Measurements from ENCODE around the gene UBA6. TPM values are rescaled to one million over a fixed set of nuclear protein-coding genes. Genes with fewer than 3 reads are reported as not detected.

UBA6 gene
- total and polyA plus RNA-seq, 2 of the 4 experiments (the other 2 are of a cell fraction): 29.2 to 268 TPM

DNA sequence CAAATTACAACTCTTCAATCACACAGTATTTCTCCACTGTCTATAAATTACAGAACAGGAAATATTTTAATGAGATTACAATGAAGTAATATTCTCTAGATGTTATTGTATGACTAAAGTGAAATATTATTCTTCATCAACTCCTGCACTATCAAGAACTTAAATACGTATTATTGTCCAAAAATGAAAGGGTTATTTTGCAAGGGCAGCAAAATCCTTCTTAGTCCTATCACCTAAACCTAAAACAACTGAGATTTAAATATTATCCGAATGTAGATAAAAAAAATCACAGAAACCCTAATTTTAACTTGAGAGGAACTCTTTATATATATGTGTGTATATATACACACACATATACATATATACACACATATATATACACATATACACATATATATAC is 4.9 kb downstream of the UBA6 start:
- BruUV-seq (replicated peaks): no TSS peak
- Histone ChIP-seq H3K4me1 (ENCODE audit: control insufficient read depth, insufficient read depth, low read length) (peaks cover 6% of the 10 kb centered on the region; the same call in 1 of the 2 replicates), H2AK9ac (replicated peaks; ENCODE audit: low read depth, low read length, poor library complexity) (no peak overlapping the region), H2BK20ac (ENCODE audit: low read depth, low read length) (no peak overlapping the region), H3K9me3 (ENCODE audit: control insufficient read depth, insufficient read depth, low read length) (no peaks in the 10 kb centered on the region), H4K8ac (ENCODE audit: low read depth in 2 of 2, low read length in 2 of 2) (no peak overlapping the region), H3K4me3 (ENCODE audit: insufficient read depth, low read depth, low read length) (no peak overlapping the region), H3K9ac (ENCODE audit: low read depth, low read length) (no peak overlapping the region), H2AFZ (replicated peaks; ENCODE audit: low read length, poor library complexity) (no peak overlapping the region), H3K36me3 (ENCODE audit: control insufficient read depth, insufficient read depth, low read length) (peaks cover 5% of the 10 kb centered on the region), H3K4me2 (ENCODE audit: low read depth, low read length) (no peak overlapping the region), H3K79me1 (ENCODE audit: low read depth in 1 of 2, low read length in 2 of 2) (peaks cover 12 to 48% of the 10 kb centered on the region in 2 experiments), H4K5ac (ENCODE audit: low read depth, low read length) (no peak overlapping the region), H2BK15ac (ENCODE audit: low read depth, low read length) (no peak overlapping the region), H2BK120ac (ENCODE audit: low read depth, low read length) (no peak overlapping the region), H3K27ac (ENCODE audit: insufficient read depth, low read length) (no peak overlapping the region), H3K27me3 (ENCODE audit: control insufficient read depth, insufficient read depth, low read length) (no peaks in the 10 kb centered on the region), H2AK5ac (ENCODE audit: low read depth, low read length) (no peak overlapping the region), H3K56ac (ENCODE audit: extremely low read depth, insufficient read depth, low read length) (no peak overlapping the region), H3K18ac (ENCODE audit: low read depth, low read length) (no peak overlapping the region), H3K9me1 (ENCODE audit: insufficient read depth, low read length) (peaks cover 2% of the 10 kb centered on the region; the same call in 1 of the 2 replicates), H4K91ac (ENCODE audit: insufficient read depth, low read depth, low read length) (no peak overlapping the region), H4K20me1 (ENCODE audit: insufficient read depth, low read length) (no peaks in the 10 kb centered on the region; the same call in 1 of the 2 replicates), H3K4ac (ENCODE audit: low read depth, low read length) (no peak overlapping the region), H3K23ac (ENCODE audit: low read depth, low read length) (no peak overlapping the region), H2BK5ac (ENCODE audit: low read depth, low read length, poor library complexity, severe bottlenecking) (no peak overlapping the region), H3K14ac (replicated peaks; ENCODE audit: low read depth, low read length) (no peak overlapping the region)
- no CpG with 5 or more reads among the region's 2 CpGs for WGBS, 2 experiments (ENCODE audit: extremely low coverage in 2 of 2, insufficient read length in 1 of 2)
- intact Hi-C loops (cut with micrococcal nuclease): no loop called here
- ATAC-seq (ENCODE audit: low read depth) (no peak), DNase-seq (no peak)
- in situ Hi-C loops (cut with MboI; ENCODE audit: low sequenced_read_pairs): no loop called here
- dilution Hi-C loops (cut with HindIII; ENCODE audit: low sequenced_read_pairs, unreplicated experiment): no loop called here
- TF ChIP-seq POLR2A (IDR thresholded peaks at IDR 0.05; ENCODE audit: low read depth, low read length) (no peak), MAFK (IDR thresholded peaks at IDR 0.05; ENCODE audit: low read depth, low read length) (peak; percentile 87)
- CTCF ChIA-PET: no interaction called here
- POLR2A ChIA-PET (ENCODE audit: unreplicated experiment): no interaction called here
